ENCODE results near the gene PTK7.

DNA sequence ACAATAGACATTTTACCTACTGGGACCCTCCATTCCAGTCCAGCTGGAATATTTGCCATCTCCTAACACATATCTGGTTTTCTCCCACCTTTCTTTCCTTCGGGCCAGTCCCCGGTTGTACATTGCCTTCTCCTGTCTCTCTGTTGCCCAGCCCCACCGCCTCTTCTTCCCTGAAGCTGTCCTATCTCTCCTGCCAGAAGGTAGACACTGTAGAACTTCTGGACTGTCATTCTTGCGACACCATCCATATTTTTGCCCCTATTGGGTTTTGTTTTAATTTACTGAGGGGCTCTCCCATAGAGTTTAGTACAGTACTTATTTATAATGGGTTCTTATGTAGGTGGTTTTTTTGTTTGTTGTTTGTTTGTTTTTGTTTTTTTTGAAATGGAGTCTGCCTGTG is 4.9 kb downstream of the PTK7 start:
- TF ChIP-seq, protein P1, sequence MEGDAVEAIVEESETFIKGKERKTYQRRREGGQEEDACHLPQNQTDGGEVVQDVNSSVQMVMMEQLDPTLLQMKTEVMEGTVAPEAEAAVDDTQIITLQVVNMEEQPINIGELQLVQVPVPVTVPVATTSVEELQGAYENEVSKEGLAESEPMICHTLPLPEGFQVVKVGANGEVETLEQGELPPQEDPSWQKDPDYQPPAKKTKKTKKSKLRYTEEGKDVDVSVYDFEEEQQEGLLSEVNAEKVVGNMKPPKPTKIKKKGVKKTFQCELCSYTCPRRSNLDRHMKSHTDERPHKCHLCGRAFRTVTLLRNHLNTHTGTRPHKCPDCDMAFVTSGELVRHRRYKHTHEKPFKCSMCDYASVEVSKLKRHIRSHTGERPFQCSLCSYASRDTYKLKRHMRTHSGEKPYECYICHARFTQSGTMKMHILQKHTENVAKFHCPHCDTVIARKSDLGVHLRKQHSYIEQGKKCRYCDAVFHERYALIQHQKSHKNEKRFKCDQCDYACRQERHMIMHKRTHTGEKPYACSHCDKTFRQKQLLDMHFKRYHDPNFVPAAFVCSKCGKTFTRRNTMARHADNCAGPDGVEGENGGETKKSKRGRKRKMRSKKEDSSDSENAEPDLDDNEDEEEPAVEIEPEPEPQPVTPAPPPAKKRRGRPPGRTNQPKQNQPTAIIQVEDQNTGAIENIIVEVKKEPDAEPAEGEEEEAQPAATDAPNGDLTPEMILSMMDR (IDR thresholded peaks at IDR 0.05; ENCODE audit: borderline replicate concordance, extremely low read depth, low read length, poor library complexity, severe bottlenecking): no peak
- no peak for TF ChIP-seq EZH2 (IDR thresholded peaks at IDR 0.05; ENCODE audit: borderline replicate concordance, low read depth, low read length, severe bottlenecking)

All from DND-41 (cell line).